PC-3 (cell line): ENCODE results near the gene SMYD3. TPM values are rescaled to one million over a fixed set of nuclear protein-coding genes. Genes with fewer than 3 reads are reported as not detected.

Experiments
- ATAC-seq: fragments of 200-7000 bp; cut with Tn5 transposase; 2 replicates; pipeline ENCODE4 v1.9.1; 2020; ENCODE audit warnings: mild to moderate bottlenecking, moderate library complexity
- BruUV-seq: library from RNA; stranded (reverse); fragments of 400-500 nt; replicated peaks from 2 replicates; lab custom pipeline; 2021; lab: Mats Ljungman, UMichigan
- CTCF ChIA-PET: fragments of 300-600 bp; sonication (Branson Sonifier 250); formaldehyde crosslinking; loops from one replicate; lab custom pipeline; 2022; ENCODE audit warnings: antibody characterized with exemption; lab: Charles Lee
- POLR2A ChIA-PET: fragments of 300-600 bp; sonication (Branson Sonifier 250); formaldehyde crosslinking; loops from one replicate; lab custom pipeline; 2022; ENCODE audit warnings: antibody characterized with exemption; ENCODE audit not compliant: unreplicated experiment; lab: Charles Lee
- DNase-seq: peaks from one replicate; pipeline ENCODE4 v3.0.0-alpha.2; 2015
- H2AFZ ChIP-seq: fragments of 300-600 bp; sonication (generic); 2 replicates; pipeline ENCODE4 v1.6.0; 2016; ENCODE audit warnings: antibody characterized with exemption, low read length
- H3F3A ChIP-seq: fragments of 300-600 bp; sonication (generic); one replicate; pipeline ENCODE4 v1.6.0; 2017; ENCODE audit warnings: antibody characterized with exemption, low read length, control low read depth, mild to moderate bottlenecking; ENCODE audit not compliant: unreplicated experiment
- H3K27ac ChIP-seq: fragments of 300-600 bp; sonication (generic); 2 replicates; pipeline ENCODE4 v1.5.1; 2016; ENCODE audit warnings: mild to moderate bottlenecking, low read length
- H3K27me3 ChIP-seq: fragments of 300-600 bp; sonication (generic); 2 replicates; pipeline ENCODE4 v1.6.1; 2016; ENCODE audit warnings: low read length, mixed read lengths
- H3K36me3 ChIP-seq: fragments of 300-600 bp; sonication (generic); 2 replicates; pipeline ENCODE4 v1.6.1; 2016; ENCODE audit warnings: low read depth, mixed run types, low read length, mixed read lengths
- H3K4me1 ChIP-seq: fragments of 300-600 bp; sonication (generic); 2 replicates; pipeline ENCODE4 v1.5.1; 2016; ENCODE audit warnings: low read length; ENCODE audit not compliant: insufficient read depth
- H3K4me2 ChIP-seq: fragments of 300-600 bp; sonication (generic); 2 replicates; pipeline ENCODE4 v1.6.0; 2016; ENCODE audit warnings: low read length
- H3K4me3 ChIP-seq: fragments of 300-600 bp; sonication (generic); 2 replicates; pipeline ENCODE4 v1.5.1; 2016; ENCODE audit warnings: mild to moderate bottlenecking, low read length, mixed read lengths
- H3K79me2 ChIP-seq: fragments of 300-600 bp; sonication (generic); 2 replicates; pipeline ENCODE4 v1.6.1; 2017; ENCODE audit warnings: low read length, mixed read lengths
- H3K9ac ChIP-seq: fragments of 300-600 bp; sonication (generic); 2 replicates; pipeline ENCODE4 v1.6.0; 2016; ENCODE audit warnings: mild to moderate bottlenecking, low read length
- H3K9me2 ChIP-seq: fragments of 300-600 bp; sonication (generic); replicated peaks from 2 replicates; pipeline ENCODE4 v1.6.1; 2016; ENCODE audit warnings: mixed run types, low read length, mixed read lengths
- H3K9me3 ChIP-seq: fragments of 300-600 bp; sonication (generic); 2 replicates; pipeline ENCODE4 v1.6.1; 2016; ENCODE audit warnings: low read length, mixed read lengths
- H4K20me1 ChIP-seq: fragments of 300-600 bp; sonication (generic); 2 replicates; pipeline ENCODE4 v1.6.1; 2016; ENCODE audit warnings: low read length, mixed read lengths
- EZH2 ChIP-seq: fragments of 300-600 bp; sonication (generic); IDR thresholded peaks from one replicate; pipeline ENCODE4 v1.6.1; 2017; ENCODE audit warnings: antibody characterized with exemption, mild to moderate bottlenecking, low read length; ENCODE audit not compliant: unreplicated experiment
- EZH2phosphoT487 ChIP-seq: fragments of 300-600 bp; sonication (generic); IDR thresholded peaks from 2 replicates; pipeline ENCODE4 v1.6.1; 2018; ENCODE audit warnings: mild to moderate bottlenecking, antibody characterized with exemption, low read length, borderline replicate concordance
- intact Hi-C: fragments of 100-400 bp; cut with micrococcal nuclease; formaldehyde crosslinking; loops from 2 replicates; pipeline ENCODE4 v1.9.0; 2023
- total RNA-seq: library from RNA; depleted of rRNA; stranded (reverse); fragments of >200 nt; gene quantifications from 2 replicates; pipeline ENCODE4 v1.2.3, GENCODE V29; 2014
- TF ChIP-seq, protein P1 (sequence below): fragments of 300-600 bp; sonication (generic); conservative IDR thresholded peaks from 2 replicates; pipeline ENCODE4 v1.5.1; 2017; ENCODE audit warnings: antibody characterized with exemption, low read depth, mild to moderate bottlenecking, low read length

The SMYD3 gene
- total RNA-seq, 1 experiment from 2014 or later = 33.0 TPM

DNA sequence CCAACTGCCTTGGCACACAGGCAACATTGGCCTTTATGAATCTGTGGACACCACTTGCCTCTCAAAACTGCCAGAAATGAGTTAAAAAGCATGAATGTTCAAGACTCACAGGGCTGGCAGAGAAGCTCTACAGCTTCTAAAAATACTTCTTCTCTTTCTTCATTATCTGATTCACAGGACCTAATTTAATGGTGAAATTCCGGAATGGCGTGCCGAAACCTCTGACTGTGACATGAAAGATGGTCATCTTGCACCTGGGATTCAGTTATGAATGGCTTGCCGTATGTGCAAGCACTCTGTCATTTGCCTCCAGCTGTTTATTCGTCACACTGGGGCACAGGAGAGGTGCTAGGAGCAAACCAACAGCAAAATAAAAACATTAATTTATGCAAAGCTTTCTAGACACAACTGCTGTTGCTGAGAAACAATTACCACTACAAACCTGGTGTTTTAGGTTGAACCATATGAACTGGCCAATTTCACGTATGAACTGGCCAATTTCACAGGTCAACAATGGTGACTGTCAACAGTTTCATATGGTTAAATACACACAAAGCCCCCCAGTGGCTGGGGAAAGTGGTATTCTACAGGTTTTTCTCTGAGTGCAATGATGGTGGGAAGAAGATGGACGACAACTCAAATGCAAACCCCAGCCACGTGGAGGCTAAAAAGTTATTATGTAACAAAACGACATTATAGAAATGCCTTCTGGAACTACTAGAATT is 704.0 kb downstream of the SMYD3 start:
- no peaks in the 10 kb centered on the region for H3K9me3 ChIP-seq
- CTCF ChIA-PET = no interaction called here
- H3K9me2 ChIP-seq = no peaks in the 10 kb centered on the region
- H4K20me1 ChIP-seq = no peaks in the 10 kb centered on the region
- TF ChIP-seq EZH2phosphoT487 (no peak), EZH2 (no peak)
- TF ChIP-seq, protein P1, sequence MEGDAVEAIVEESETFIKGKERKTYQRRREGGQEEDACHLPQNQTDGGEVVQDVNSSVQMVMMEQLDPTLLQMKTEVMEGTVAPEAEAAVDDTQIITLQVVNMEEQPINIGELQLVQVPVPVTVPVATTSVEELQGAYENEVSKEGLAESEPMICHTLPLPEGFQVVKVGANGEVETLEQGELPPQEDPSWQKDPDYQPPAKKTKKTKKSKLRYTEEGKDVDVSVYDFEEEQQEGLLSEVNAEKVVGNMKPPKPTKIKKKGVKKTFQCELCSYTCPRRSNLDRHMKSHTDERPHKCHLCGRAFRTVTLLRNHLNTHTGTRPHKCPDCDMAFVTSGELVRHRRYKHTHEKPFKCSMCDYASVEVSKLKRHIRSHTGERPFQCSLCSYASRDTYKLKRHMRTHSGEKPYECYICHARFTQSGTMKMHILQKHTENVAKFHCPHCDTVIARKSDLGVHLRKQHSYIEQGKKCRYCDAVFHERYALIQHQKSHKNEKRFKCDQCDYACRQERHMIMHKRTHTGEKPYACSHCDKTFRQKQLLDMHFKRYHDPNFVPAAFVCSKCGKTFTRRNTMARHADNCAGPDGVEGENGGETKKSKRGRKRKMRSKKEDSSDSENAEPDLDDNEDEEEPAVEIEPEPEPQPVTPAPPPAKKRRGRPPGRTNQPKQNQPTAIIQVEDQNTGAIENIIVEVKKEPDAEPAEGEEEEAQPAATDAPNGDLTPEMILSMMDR = no peak
- no peak for DNase-seq
- POLR2A ChIA-PET = interaction anchor here (0.7 kb wide), 1 partner anchor 38 kb away, joined by 4 read pairs; no protein-coding TSS in a partner anchor
- H3K27ac ChIP-seq = no peak overlapping the region
- peaks cover 10% of the 10 kb centered on the region for H3K4me1 ChIP-seq
- no peak for ATAC-seq
- no peaks in the 10 kb centered on the region for H3K27me3 ChIP-seq
- no peaks in the 10 kb centered on the region for H3K36me3 ChIP-seq
- H3K9ac ChIP-seq = no peak overlapping the region
- H3F3A ChIP-seq = no peaks in the 10 kb centered on the region
- intact Hi-C loops = no loop called here
- H3K4me3 ChIP-seq = no peak overlapping the region
- H2AFZ ChIP-seq = no peak overlapping the region
- H3K4me2 ChIP-seq = no peak overlapping the region
- no peaks in the 10 kb centered on the region for H3K79me2 ChIP-seq
- no TSS peak for BruUV-seq

DNA sequence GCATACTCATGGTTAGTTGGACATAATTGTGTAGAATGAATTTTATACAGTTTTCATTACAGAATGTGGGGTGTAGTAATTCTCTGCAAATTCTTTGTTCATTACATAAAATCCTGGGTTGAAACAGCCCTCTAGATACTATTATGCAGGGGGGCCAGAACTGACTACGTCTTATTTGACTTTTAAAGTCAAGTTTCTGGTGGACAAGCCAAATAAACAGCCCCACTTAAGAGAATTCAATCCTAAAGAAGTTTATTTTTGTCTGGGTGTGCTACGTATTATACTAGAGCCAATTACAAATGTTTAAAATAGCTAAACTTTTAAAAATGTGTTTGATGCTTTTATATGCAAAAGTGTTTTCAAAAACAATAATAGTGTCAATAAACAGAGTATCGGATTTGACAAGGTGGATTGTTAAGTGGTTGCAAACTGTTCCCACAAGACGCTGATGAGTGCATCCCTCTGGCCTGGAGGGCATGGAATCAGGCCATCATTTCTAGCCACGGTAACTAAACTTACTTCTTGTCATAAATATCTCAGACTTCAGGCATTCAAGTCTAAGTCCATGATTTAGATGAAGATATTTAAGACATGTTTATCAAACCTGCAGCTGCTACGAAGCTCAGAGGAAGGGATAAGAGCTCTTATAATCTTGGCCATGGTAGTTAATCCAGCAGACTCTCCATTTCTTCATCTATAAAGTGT is 706.0 kb downstream of the SMYD3 start:
- Histone ChIP-seq H4K20me1 (no peaks in the 10 kb centered on the region), H2AFZ (no peak overlapping the region), H3K27me3 (no peaks in the 10 kb centered on the region), H3K27ac (no peak overlapping the region), H3K4me1 (peaks cover 10% of the 10 kb centered on the region), H3K9ac (no peak overlapping the region), H3K4me2 (no peak overlapping the region), H3K79me2 (no peaks in the 10 kb centered on the region), H3K36me3 (no peaks in the 10 kb centered on the region), H3F3A (no peaks in the 10 kb centered on the region), H3K9me3 (no peaks in the 10 kb centered on the region), H3K9me2 (no peaks in the 10 kb centered on the region), H3K4me3 (no peak overlapping the region)
- CTCF ChIA-PET = no interaction called here
- intact Hi-C loops = no loop called here
- no TSS peak for BruUV-seq
- POLR2A ChIA-PET = no interaction called here
- ATAC-seq (no peak), DNase-seq (no peak)
- TF ChIP-seq, protein P1 = no peak
- TF ChIP-seq EZH2phosphoT487 (no peak), EZH2 (no peak)

DNA sequence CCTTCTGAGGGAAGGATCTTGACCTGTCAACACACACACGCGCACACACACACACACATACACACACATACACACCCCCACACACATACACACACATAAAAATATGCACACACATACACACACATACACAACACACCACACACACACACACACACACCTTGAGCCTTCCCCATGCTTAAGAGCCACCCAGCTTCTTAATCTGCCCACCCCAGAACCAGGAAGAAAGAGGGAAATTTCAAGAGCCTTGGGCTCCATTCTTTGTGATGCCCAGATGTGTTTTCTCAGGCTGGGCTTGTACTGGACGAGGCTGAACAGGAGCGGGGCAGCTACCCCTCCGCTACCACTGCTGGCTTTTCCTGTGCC is 708.7 kb downstream of the SMYD3 start:
- BruUV-seq = no TSS peak
- no peak overlapping the region for H3K4me3 ChIP-seq
- TF ChIP-seq EZH2phosphoT487 = no peak
- TF ChIP-seq, protein P1 = no peak
- TF ChIP-seq EZH2 = no peak
- H3F3A ChIP-seq = no peaks in the 10 kb centered on the region
- no peaks in the 10 kb centered on the region for H3K27me3 ChIP-seq
- H3K9me2 ChIP-seq = no peaks in the 10 kb centered on the region
- no peak overlapping the region for H3K9ac ChIP-seq
- H3K4me2 ChIP-seq = no peak overlapping the region
- H4K20me1 ChIP-seq = no peaks in the 10 kb centered on the region
- no peak overlapping the region for H3K27ac ChIP-seq
- no peaks in the 10 kb centered on the region for H3K79me2 ChIP-seq
- ChIA-PET CTCF (no interaction called here), POLR2A (no interaction called here)
- no peaks in the 10 kb centered on the region for H3K36me3 ChIP-seq
- DNase-seq (no peak), ATAC-seq (no peak)
- intact Hi-C loops = no loop called here
- no peak overlapping the region for H2AFZ ChIP-seq
- H3K9me3 ChIP-seq = no peaks in the 10 kb centered on the region
- no peaks in the 10 kb centered on the region for H3K4me1 ChIP-seq
